Measurements from ENCODE around the gene RBMS1.

The RBMS1 gene

GRCh38 chr2:160242893-160243564 lies 250.6 kb downstream of the RBMS1 start:
- H3K9me2 ChIP-seq (replicated peaks; ENCODE audit: control insufficient read depth, low read length), result no peaks in the 10 kb centered on the region
- no peaks in the 10 kb centered on the region for H3K4me1 ChIP-seq (ENCODE audit: control insufficient read depth, low read length)
- H3K27ac ChIP-seq (ENCODE audit: low read depth, low read length), result no peak overlapping the region
- no peaks in the 10 kb centered on the region for H3K79me2 ChIP-seq (ENCODE audit: control insufficient read depth, low read length)
- no peaks in the 10 kb centered on the region for H3K9me3 ChIP-seq (ENCODE audit: control insufficient read depth, insufficient read depth, low read length)
- H3K4me3 ChIP-seq (ENCODE audit: low read length), result no peak overlapping the region
- H3K27me3 ChIP-seq (ENCODE audit: control insufficient read depth, low read length), result no peaks in the 10 kb centered on the region
- H3K4me2 ChIP-seq (ENCODE audit: low read length), result no peak overlapping the region
- TF ChIP-seq CTCF (IDR thresholded peaks at IDR 0.05; ENCODE audit: low read depth, low read length, poor library complexity, severe bottlenecking) (no peak), EZH2phosphoT487 (IDR thresholded peaks at IDR 0.05; ENCODE audit: borderline replicate concordance, low read length) (no peak)
- H3K36me3 ChIP-seq (ENCODE audit: control insufficient read depth, low read length), result no peaks in the 10 kb centered on the region
- no peaks in the 10 kb centered on the region for H3F3A ChIP-seq (ENCODE audit: control insufficient read depth, insufficient read depth)
- H4K20me1 ChIP-seq (ENCODE audit: control insufficient read depth, insufficient read depth, low read depth, low read length), result no peaks in the 10 kb centered on the region

GRCh38 chr2:160241251-160242137 lies 252.1 kb downstream of the RBMS1 start:
- H3K36me3 ChIP-seq (ENCODE audit: control insufficient read depth, low read length), result no peaks in the 10 kb centered on the region
- no peaks in the 10 kb centered on the region for H3K4me1 ChIP-seq (ENCODE audit: control insufficient read depth, low read length)
- H3K79me2 ChIP-seq (ENCODE audit: control insufficient read depth, low read length), result no peaks in the 10 kb centered on the region
- no peak overlapping the region for H3K4me3 ChIP-seq (ENCODE audit: low read length)
- no peaks in the 10 kb centered on the region for H3K9me3 ChIP-seq (ENCODE audit: control insufficient read depth, insufficient read depth, low read length)
- no peaks in the 10 kb centered on the region for H4K20me1 ChIP-seq (ENCODE audit: control insufficient read depth, insufficient read depth, low read depth, low read length)
- no peaks in the 10 kb centered on the region for H3K9me2 ChIP-seq (replicated peaks; ENCODE audit: control insufficient read depth, low read length)
- no peak overlapping the region for H3K4me2 ChIP-seq (ENCODE audit: low read length)
- no peaks in the 10 kb centered on the region for H3F3A ChIP-seq (ENCODE audit: control insufficient read depth, insufficient read depth)
- H3K27ac ChIP-seq (ENCODE audit: low read depth, low read length), result no peak overlapping the region
- no peak for TF ChIP-seq CTCF (IDR thresholded peaks at IDR 0.05; ENCODE audit: low read depth, low read length, poor library complexity, severe bottlenecking)
- no peak for TF ChIP-seq EZH2phosphoT487 (IDR thresholded peaks at IDR 0.05; ENCODE audit: borderline replicate concordance, low read length)
- H3K27me3 ChIP-seq (ENCODE audit: control insufficient read depth, low read length), result no peaks in the 10 kb centered on the region

- no peaks in the 10 kb centered on the region for H3K9me2 ChIP-seq (replicated peaks; ENCODE audit: control insufficient read depth, low read length)
- TF ChIP-seq CTCF (IDR thresholded peaks at IDR 0.05; ENCODE audit: low read depth, low read length, poor library complexity, severe bottlenecking) (no peak), EZH2phosphoT487 (IDR thresholded peaks at IDR 0.05; ENCODE audit: borderline replicate concordance, low read length) (no peak)
- no peaks in the 10 kb centered on the region for H3F3A ChIP-seq (ENCODE audit: control insufficient read depth, insufficient read depth)
- no peaks in the 10 kb centered on the region for H4K20me1 ChIP-seq (ENCODE audit: control insufficient read depth, insufficient read depth, low read depth, low read length)
- H3K4me3 ChIP-seq (ENCODE audit: low read length), result no peak overlapping the region
- no peaks in the 10 kb centered on the region for H3K27me3 ChIP-seq (ENCODE audit: control insufficient read depth, low read length)
- no peaks in the 10 kb centered on the region for H3K79me2 ChIP-seq (ENCODE audit: control insufficient read depth, low read length)
- H3K4me2 ChIP-seq (ENCODE audit: low read length), result no peak overlapping the region
- no peak overlapping the region for H3K27ac ChIP-seq (ENCODE audit: low read depth, low read length)
- no peaks in the 10 kb centered on the region for H3K4me1 ChIP-seq (ENCODE audit: control insufficient read depth, low read length)
- no peaks in the 10 kb centered on the region for H3K9me3 ChIP-seq (ENCODE audit: control insufficient read depth, insufficient read depth, low read length)
- no peaks in the 10 kb centered on the region for H3K36me3 ChIP-seq (ENCODE audit: control insufficient read depth, low read length)
These were observed 254.2 kb downstream of the RBMS1 start for GRCh38 chr2:160239436-160239835.

Measured in DOHH2 (cell line).